SK-N-SH (cell line): ENCODE data around the gene ATP8A2. TPM values are rescaled to one million over a fixed set of nuclear protein-coding genes. Genes with fewer than 3 reads are reported as not detected.

Source experiments
- CTCF ChIA-PET: fragments of 300-600, 350-600 bp; formaldehyde crosslinking; extraction: SDS; loops from one replicate; lab custom pipeline; 2021; lab: Yijun Ruan, JAX
- POLR2A ChIA-PET: fragments of 350-600 bp; sonication (Branson Sonifier 250); formaldehyde crosslinking; extraction: SDS; loops from one replicate; lab custom pipeline; 2020; ENCODE audit warnings: antibody characterized with exemption, inconsistent platforms; lab: Yijun Ruan, JAX
- DNase-seq: peaks from one replicate; pipeline ENCODE4 v3.0.0; 2012
- H2AFZ ChIP-seq: fragments of 200-600 bp; sonication (generic); 2 replicates; pipeline ENCODE4 v1.8.1; 2016; ENCODE audit warnings: antibody characterized with exemption, mild to moderate bottlenecking, low read depth
- H3F3A ChIP-seq: fragments of 200-600 bp; sonication (generic); replicated peaks from 2 replicates; pipeline ENCODE3; 2016; ENCODE audit warnings: antibody characterized with exemption, mild to moderate bottlenecking; ENCODE audit not compliant: insufficient read depth
- H3K27ac ChIP-seq, 2 experiments: fragments of 200-500 bp in 1 of 2; fragments of 200-600 bp in 1 of 2; sonication (Bioruptor generic) in 1 of 2; sonication (generic), shearing (Covaris generic) in 1 of 2; 2 replicates each; pipeline versions ENCODE4 v1.5.1 to v1.6.1; 2014 to 2016; ENCODE audit warnings: low read depth in 2 of 2, inconsistent platforms in 1 of 2, low read length in 1 of 2, mild to moderate bottlenecking in 1 of 2, mixed read lengths in 1 of 2
- H3K27me3 ChIP-seq: fragments of 200-600 bp; sonication (generic), shearing (Covaris generic); 2 replicates; pipeline ENCODE4 v1.6.1; 2016; ENCODE audit warnings: mixed run types; ENCODE audit not compliant: insufficient read depth
- H3K36me3 ChIP-seq, 2 experiments: fragments of 200-500 bp in 1 of 2; fragments of 200-600 bp in 1 of 2; sonication (Bioruptor generic) in 1 of 2; sonication (generic) in 1 of 2; replicated peaks in 1 of 2; 2 replicates each; pipeline versions ENCODE3 to v1.5.1; 2014 to 2016; ENCODE audit warnings: low read length in 1 of 2, mild to moderate bottlenecking in 1 of 2; ENCODE audit not compliant: insufficient read depth in 2 of 2, control insufficient read depth in 1 of 2
- H3K4me1 ChIP-seq, 2 experiments: fragments of 200-500 bp in 1 of 2; fragments of 200-600 bp in 1 of 2; sonication (Bioruptor generic) in 1 of 2; sonication (generic), shearing (Covaris generic) in 1 of 2; 2 replicates each; pipeline versions ENCODE4 v1.5.1 to v1.6.1; 2014 to 2016; ENCODE audit warnings: low read depth in 1 of 2, low read length in 1 of 2, mixed run types in 1 of 2; ENCODE audit not compliant: insufficient read depth in 2 of 2, control insufficient read depth in 1 of 2
- H3K4me2 ChIP-seq: fragments of 200-600 bp; sonication (generic), shearing (Covaris generic); 2 replicates; pipeline ENCODE4 v1.6.1; 2017; ENCODE audit warnings: mixed run types
- H3K4me3 ChIP-seq, 2 experiments: fragments of 200-500 bp in 1 of 2; fragments of 200-600 bp in 1 of 2; sonication (Bioruptor generic) in 1 of 2; sonication (generic), shearing (Covaris generic) in 1 of 2; 2 replicates each; pipeline versions ENCODE4 v1.5.1 to v1.8.1; 2014 to 2016; ENCODE audit warnings: low read depth in 2 of 2, inconsistent platforms in 1 of 2, low read length in 1 of 2, mild to moderate bottlenecking in 1 of 2, mixed read lengths in 1 of 2, moderate library complexity in 1 of 2
- H3K79me2 ChIP-seq: fragments of 200-600 bp; sonication (generic); 2 replicates; pipeline ENCODE4 v1.8.1; 2017; ENCODE audit warnings: mild to moderate bottlenecking; ENCODE audit not compliant: insufficient read depth
- H3K9ac ChIP-seq: fragments of 200-600 bp; sonication (generic); 2 replicates; pipeline ENCODE4 v1.6.1; 2017; ENCODE audit warnings: mixed run types
- H3K9me2 ChIP-seq: fragments of 200-600 bp; sonication (generic); 2 replicates; pipeline ENCODE4 v1.6.1; 2017; ENCODE audit warnings: mixed run types
- H3K9me3 ChIP-seq: fragments of 200-600 bp; sonication (generic); 2 replicates; pipeline ENCODE4 v1.6.1; 2017; ENCODE audit warnings: mixed run types, mild to moderate bottlenecking, moderate library complexity
- H4K20me1 ChIP-seq: fragments of 200-600 bp; sonication (generic); 2 replicates; pipeline ENCODE4 v1.6.1; 2017; ENCODE audit warnings: mild to moderate bottlenecking, mixed run types; ENCODE audit not compliant: insufficient read depth
- CHD2 ChIP-seq: fragments of 150-350 bp; IDR thresholded peaks from 2 replicates; pipeline ENCODE4 v1.6.1; 2018; ENCODE audit warnings: low read length; ENCODE audit not compliant: partially characterized antibody
- EP300 ChIP-seq, 2 experiments: IDR thresholded peaks; 2 replicates each; pipeline versions ENCODE4 v1.4.0 to v1.6.1; 2012; ENCODE audit warnings: borderline replicate concordance in 1 of 2, low read depth in 1 of 2, low read length in 1 of 2
- FOXJ3 ChIP-seq: sonication (generic); formaldehyde crosslinking; IDR thresholded peaks from 2 replicates; pipeline ENCODE4 v1.5.1; 2020; ENCODE audit warnings: mild to moderate bottlenecking, missing genetic modification reagents
- FOXM1 ChIP-seq: IDR thresholded peaks from 2 replicates; pipeline ENCODE4 v1.4.0; 2012; ENCODE audit warnings: low read depth, mild to moderate bottlenecking
- GABPA ChIP-seq: IDR thresholded peaks from 2 replicates; pipeline ENCODE4 v1.4.0; 2012; ENCODE audit warnings: low read depth, mild to moderate bottlenecking
- GATA2 ChIP-seq: sonication (generic); formaldehyde crosslinking; IDR thresholded peaks from 2 replicates; pipeline ENCODE4 v1.5.0; 2020; ENCODE audit warnings: mild to moderate bottlenecking, missing genetic modification reagents
- MEF2A ChIP-seq: IDR thresholded peaks from 2 replicates; pipeline ENCODE4 v1.4.0; 2012; ENCODE audit warnings: low read depth, borderline replicate concordance
- MXI1 ChIP-seq: IDR thresholded peaks from 2 replicates; pipeline ENCODE4 v1.6.1; 2012; ENCODE audit warnings: mild to moderate bottlenecking, low read depth, low read length, improper control_type of control experiment
- NRF1 ChIP-seq: IDR thresholded peaks from 2 replicates; pipeline ENCODE4 v1.6.1; 2012; ENCODE audit warnings: low read depth, mild to moderate bottlenecking, low read length
- POLR2AphosphoS5 ChIP-seq: IDR thresholded peaks from 2 replicates; pipeline ENCODE4 v1.6.1; 2012; ENCODE audit warnings: low read depth, low read length
- RCOR1 ChIP-seq: fragments of 150-350 bp; IDR thresholded peaks from 2 replicates; pipeline ENCODE4 v1.6.1; 2017; ENCODE audit warnings: antibody characterized with exemption, low read length
- RFX5 ChIP-seq: IDR thresholded peaks from 2 replicates; pipeline ENCODE4 v1.6.1; 2012; ENCODE audit warnings: mild to moderate bottlenecking, improper control_type of control experiment, low read length
- RXRA ChIP-seq: IDR thresholded peaks from 2 replicates; pipeline ENCODE4 v1.4.0; 2012; ENCODE audit warnings: low read depth, mild to moderate bottlenecking, borderline replicate concordance
- SIN3A ChIP-seq: IDR thresholded peaks from 2 replicates; pipeline ENCODE4 v1.6.1; 2012; ENCODE audit warnings: low read depth, mild to moderate bottlenecking, low read length, moderate library complexity, borderline replicate concordance
- TAF1 ChIP-seq: IDR thresholded peaks from 2 replicates; pipeline ENCODE4 v1.6.1; 2012; ENCODE audit warnings: low read depth, mild to moderate bottlenecking, low read length, moderate library complexity, borderline replicate concordance
- TCF12 ChIP-seq: IDR thresholded peaks from 2 replicates; pipeline ENCODE4 v1.4.0; 2012
- YY1 ChIP-seq: IDR thresholded peaks from 2 replicates; pipeline ENCODE4 v1.4.0; 2012; ENCODE audit warnings: low read depth, mild to moderate bottlenecking
- WGBS: methylation state at CpG from one replicate; pipeline ENCODE4 v1.1.6; 2017; ENCODE audit warnings: low lambda C conversion rate; 5-methylcytosine and 5-hydroxymethylcytosine counted together
- polyA plus RNA-seq, 3 experiments: library from polyadenylated mRNA; depleted of rRNA; stranded (reverse); fragments of >200 nt; gene quantifications; 2 replicates each; pipeline ENCODE4 v1.2.3, GENCODE V29; 2012
- TF ChIP-seq, protein P1 (sequence below): IDR thresholded peaks from 2 replicates; pipeline ENCODE4 v1.4.0; 2012; ENCODE audit warnings: low read depth, borderline replicate concordance
- TF ChIP-seq, protein P2 (sequence below): IDR thresholded peaks from 2 replicates; pipeline ENCODE4; 2012
- TF ChIP-seq, protein P3 (sequence below): IDR thresholded peaks from 2 replicates; pipeline ENCODE4 v1.6.1; 2012; ENCODE audit warnings: mild to moderate bottlenecking, low read depth, low read length, moderate library complexity

The ATP8A2 gene
- polyA plus RNA-seq, 1 of the 3 experiments (the other 2 are of a cell fraction), result 0.02 TPM

DNA sequence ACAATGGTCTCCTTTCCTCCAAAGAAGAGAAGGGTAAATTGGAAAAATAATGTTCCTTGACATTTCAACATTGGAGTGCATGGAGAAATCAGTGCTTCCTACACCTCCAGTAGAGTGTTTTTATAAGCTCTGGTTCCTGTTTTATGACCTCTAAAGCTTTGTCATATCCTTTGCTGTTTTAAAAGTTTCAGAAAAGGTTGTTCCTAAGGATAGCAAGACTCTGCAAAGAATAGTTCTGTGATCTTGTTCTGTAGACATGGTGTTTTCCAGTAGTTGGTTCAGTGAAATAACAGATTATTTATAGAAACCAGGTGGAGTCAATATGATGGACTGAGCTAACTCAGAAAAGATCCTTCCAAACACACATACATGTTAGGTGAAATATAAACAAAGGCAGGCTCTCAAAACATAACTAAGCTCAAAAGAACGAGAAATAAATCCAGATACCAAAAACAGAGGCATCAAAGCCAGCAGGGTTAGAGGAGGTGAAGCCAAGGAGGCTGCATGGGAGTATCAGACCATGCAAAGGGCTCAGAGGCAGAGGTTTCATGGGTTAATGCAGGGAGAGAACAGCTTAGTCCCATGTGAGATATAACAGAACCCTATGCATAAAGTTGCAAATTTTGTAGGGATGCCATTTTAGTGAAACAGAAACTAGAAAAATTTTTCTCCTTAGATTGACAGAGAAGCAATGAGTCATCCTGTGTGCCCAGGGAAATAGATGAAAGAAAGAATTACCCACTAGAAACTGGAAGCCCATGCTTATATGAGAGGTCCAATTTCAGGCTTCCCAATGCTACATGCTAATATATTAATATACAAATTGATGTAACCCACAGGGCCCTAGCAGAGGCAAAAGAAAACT lies 635.7 kb downstream of the ATP8A2 start:
- Histone ChIP-seq H2AFZ (no peak overlapping the region), H3K4me1 (no peaks in the 10 kb centered on the region), H4K20me1 (no peaks in the 10 kb centered on the region), H3K9me3 (0 out of 2 replicates have a peak, but pooled peaks cover 7% of the 10 kb centered on the region), H3K9ac (no peak overlapping the region), H3K9me2 (no peaks in the 10 kb centered on the region), H3K36me3 (no peaks in the 10 kb centered on the region), H3K27me3 (no peaks in the 10 kb centered on the region), H3K27ac (no peak overlapping the region), H3K4me2 (no peak overlapping the region), H3K4me3 (no peak overlapping the region), H3K79me2 (no peaks in the 10 kb centered on the region), H3F3A (no peaks in the 10 kb centered on the region)
- POLR2A ChIA-PET, result no interaction called here
- TF ChIP-seq GABPA, result no peak
- no peak for TF ChIP-seq TAF1
- no peak for TF ChIP-seq NRF1
- no peak for TF ChIP-seq EP300 (IDR thresholded peaks at IDR 0.05; ENCODE audit: borderline replicate concordance in 1 of 2, low read depth in 1 of 2, low read length in 1 of 2)
- TF ChIP-seq, protein P1, sequence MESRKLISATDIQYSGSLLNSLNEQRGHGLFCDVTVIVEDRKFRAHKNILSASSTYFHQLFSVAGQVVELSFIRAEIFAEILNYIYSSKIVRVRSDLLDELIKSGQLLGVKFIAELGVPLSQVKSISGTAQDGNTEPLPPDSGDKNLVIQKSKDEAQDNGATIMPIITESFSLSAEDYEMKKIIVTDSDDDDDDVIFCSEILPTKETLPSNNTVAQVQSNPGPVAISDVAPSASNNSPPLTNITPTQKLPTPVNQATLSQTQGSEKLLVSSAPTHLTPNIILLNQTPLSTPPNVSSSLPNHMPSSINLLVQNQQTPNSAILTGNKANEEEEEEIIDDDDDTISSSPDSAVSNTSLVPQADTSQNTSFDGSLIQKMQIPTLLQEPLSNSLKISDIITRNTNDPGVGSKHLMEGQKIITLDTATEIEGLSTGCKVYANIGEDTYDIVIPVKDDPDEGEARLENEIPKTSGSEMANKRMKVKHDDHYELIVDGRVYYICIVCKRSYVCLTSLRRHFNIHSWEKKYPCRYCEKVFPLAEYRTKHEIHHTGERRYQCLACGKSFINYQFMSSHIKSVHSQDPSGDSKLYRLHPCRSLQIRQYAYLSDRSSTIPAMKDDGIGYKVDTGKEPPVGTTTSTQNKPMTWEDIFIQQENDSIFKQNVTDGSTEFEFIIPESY, result no peak
- TF ChIP-seq POLR2AphosphoS5, result no peak
- TF ChIP-seq RCOR1, result no peak
- TF ChIP-seq SIN3A, result no peak
- no peak for TF ChIP-seq CHD2
- no peak for TF ChIP-seq YY1
- no peak for TF ChIP-seq RXRA
- no peak for TF ChIP-seq RFX5
- TF ChIP-seq GATA2, result no peak
- TF ChIP-seq, protein P2, sequence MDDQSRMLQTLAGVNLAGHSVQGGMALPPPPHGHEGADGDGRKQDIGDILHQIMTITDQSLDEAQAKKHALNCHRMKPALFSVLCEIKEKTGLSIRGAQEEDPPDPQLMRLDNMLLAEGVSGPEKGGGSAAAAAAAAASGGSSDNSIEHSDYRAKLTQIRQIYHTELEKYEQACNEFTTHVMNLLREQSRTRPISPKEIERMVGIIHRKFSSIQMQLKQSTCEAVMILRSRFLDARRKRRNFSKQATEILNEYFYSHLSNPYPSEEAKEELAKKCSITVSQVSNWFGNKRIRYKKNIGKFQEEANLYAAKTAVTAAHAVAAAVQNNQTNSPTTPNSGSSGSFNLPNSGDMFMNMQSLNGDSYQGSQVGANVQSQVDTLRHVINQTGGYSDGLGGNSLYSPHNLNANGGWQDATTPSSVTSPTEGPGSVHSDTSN, result no peak
- TF ChIP-seq FOXM1, result no peak
- TF ChIP-seq FOXJ3, result no peak
- no peak for TF ChIP-seq MXI1
- TF ChIP-seq MEF2A, result no peak
- TF ChIP-seq TCF12, result no peak
- TF ChIP-seq, protein P3, sequence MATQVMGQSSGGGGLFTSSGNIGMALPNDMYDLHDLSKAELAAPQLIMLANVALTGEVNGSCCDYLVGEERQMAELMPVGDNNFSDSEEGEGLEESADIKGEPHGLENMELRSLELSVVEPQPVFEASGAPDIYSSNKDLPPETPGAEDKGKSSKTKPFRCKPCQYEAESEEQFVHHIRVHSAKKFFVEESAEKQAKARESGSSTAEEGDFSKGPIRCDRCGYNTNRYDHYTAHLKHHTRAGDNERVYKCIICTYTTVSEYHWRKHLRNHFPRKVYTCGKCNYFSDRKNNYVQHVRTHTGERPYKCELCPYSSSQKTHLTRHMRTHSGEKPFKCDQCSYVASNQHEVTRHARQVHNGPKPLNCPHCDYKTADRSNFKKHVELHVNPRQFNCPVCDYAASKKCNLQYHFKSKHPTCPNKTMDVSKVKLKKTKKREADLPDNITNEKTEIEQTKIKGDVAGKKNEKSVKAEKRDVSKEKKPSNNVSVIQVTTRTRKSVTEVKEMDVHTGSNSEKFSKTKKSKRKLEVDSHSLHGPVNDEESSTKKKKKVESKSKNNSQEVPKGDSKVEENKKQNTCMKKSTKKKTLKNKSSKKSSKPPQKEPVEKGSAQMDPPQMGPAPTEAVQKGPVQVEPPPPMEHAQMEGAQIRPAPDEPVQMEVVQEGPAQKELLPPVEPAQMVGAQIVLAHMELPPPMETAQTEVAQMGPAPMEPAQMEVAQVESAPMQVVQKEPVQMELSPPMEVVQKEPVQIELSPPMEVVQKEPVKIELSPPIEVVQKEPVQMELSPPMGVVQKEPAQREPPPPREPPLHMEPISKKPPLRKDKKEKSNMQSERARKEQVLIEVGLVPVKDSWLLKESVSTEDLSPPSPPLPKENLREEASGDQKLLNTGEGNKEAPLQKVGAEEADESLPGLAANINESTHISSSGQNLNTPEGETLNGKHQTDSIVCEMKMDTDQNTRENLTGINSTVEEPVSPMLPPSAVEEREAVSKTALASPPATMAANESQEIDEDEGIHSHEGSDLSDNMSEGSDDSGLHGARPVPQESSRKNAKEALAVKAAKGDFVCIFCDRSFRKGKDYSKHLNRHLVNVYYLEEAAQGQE, result no peak
- CTCF ChIA-PET, result interaction anchor here (1.2 to 1.6 kb wide), 3 partner anchors 12 to 42 kb away, joined by 3 to 4 read pairs (median 4); no protein-coding TSS in a partner anchor
- DNase-seq, result no peak
- WGBS, result 4% methylated on average over 1 of the region's 1 CpG
